ENCODE results near the gene DOCK9. TPM values are rescaled to one million over a fixed set of nuclear protein-coding genes. Genes with fewer than 3 reads are reported as not detected.

Gene DOCK9
- total RNA-seq, 2 experiments from 2014 or later: 57.2 to 59.0 TPM

DNA sequence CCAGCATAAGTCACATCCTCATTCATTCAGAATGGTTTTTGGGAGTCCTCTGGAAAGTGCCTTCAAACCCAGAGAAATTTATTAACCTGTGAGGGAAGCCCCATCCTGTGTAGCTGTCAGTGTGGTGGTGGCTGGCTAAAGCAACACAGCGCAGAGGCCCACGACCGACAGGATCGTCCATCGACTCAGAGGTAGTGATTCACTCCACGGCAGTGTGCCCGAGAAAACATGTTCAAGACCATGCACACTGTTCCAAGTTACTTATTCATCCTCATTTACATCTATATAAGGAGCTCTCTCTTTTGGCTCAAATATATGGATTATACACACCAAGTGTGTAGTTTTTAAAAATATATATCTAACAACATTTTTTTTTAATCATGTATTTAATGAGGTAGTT lies 129.1 kb downstream of the DOCK9 start:
- POLR2A ChIA-PET: interaction anchor here (0.6 kb wide), 1 partner anchor 850 kb away, joined by 3 read pairs; no protein-coding TSS in a partner anchor

GRCh38 chr13:98847780-98848179 lies 130.1 kb downstream of the DOCK9 start:
- Mint-ChIP-seq H3K4me1 (ENCODE audit: low read depth) (no peaks in the 10 kb centered on the region), H3K27me3 (no peaks in the 10 kb centered on the region), H3K4me3 (no peak overlapping the region), H3K9me3 (no peaks in the 10 kb centered on the region), H3K27ac (no peak overlapping the region), H3K36me3 (peaks cover 26% of the 10 kb centered on the region)
- intact Hi-C loops (cut with micrococcal nuclease): loop anchor here (10.0 kb wide), 1 partner anchor 993 kb away; no protein-coding TSS in a partner anchor
- no peak for DNase-seq
- ChIA-PET POLR2A (no interaction called here), CTCF (no interaction called here)

More for the DNA sequence above, 129.1 kb downstream of the DOCK9 start:
- no peak for DNase-seq
- peaks cover 26% of the 10 kb centered on the region for H3K36me3 Mint-ChIP-seq
- intact Hi-C loops (cut with micrococcal nuclease): loop anchor here (10.0 kb wide), 1 partner anchor 994 kb away; no protein-coding TSS in a partner anchor
- CTCF ChIA-PET: interaction anchor here (1.0 to 2.6 kb wide), 4 partner anchors 8 to 185 kb away, joined by 3 to 7 read pairs (median 4); no protein-coding TSS in a partner anchor
- H3K27me3 Mint-ChIP-seq: no peaks in the 10 kb centered on the region
- H3K4me3 Mint-ChIP-seq: no peak overlapping the region
- H3K4me1 Mint-ChIP-seq (ENCODE audit: low read depth): peaks cover 6% of the 10 kb centered on the region
- H3K9me3 Mint-ChIP-seq: no peaks in the 10 kb centered on the region
- no peak overlapping the region for H3K27ac Mint-ChIP-seq

GRCh38 chr13:98846986-98847385 lies 130.9 kb downstream of the DOCK9 start:
- POLR2A ChIA-PET: no interaction called here
- no peak overlapping the region for H3K4me3 Mint-ChIP-seq
- H3K27ac Mint-ChIP-seq: no peak overlapping the region
- no peak for DNase-seq
- H3K4me1 Mint-ChIP-seq (ENCODE audit: low read depth): no peaks in the 10 kb centered on the region
- no peaks in the 10 kb centered on the region for H3K27me3 Mint-ChIP-seq
- intact Hi-C loops (cut with micrococcal nuclease): loop anchor here (10.0 kb wide), 1 partner anchor 992 kb away; no protein-coding TSS in a partner anchor
- no peaks in the 10 kb centered on the region for H3K9me3 Mint-ChIP-seq
- peaks cover 21% of the 10 kb centered on the region for H3K36me3 Mint-ChIP-seq
- CTCF ChIA-PET: no interaction called here

GRCh38 chr13:98846521-98846920 lies 131.3 kb downstream of the DOCK9 start:
- DNase-seq: no peak
- intact Hi-C loops (cut with micrococcal nuclease): loop anchor here (10.0 kb wide), 1 partner anchor 992 kb away; no protein-coding TSS in a partner anchor
- ChIA-PET CTCF (no interaction called here), POLR2A (no interaction called here)
- Mint-ChIP-seq H3K27me3 (no peaks in the 10 kb centered on the region), H3K4me3 (no peak overlapping the region), H3K27ac (no peak overlapping the region), H3K4me1 (ENCODE audit: low read depth) (no peaks in the 10 kb centered on the region), H3K9me3 (no peaks in the 10 kb centered on the region), H3K36me3 (peaks cover 19% of the 10 kb centered on the region)

DNA sequence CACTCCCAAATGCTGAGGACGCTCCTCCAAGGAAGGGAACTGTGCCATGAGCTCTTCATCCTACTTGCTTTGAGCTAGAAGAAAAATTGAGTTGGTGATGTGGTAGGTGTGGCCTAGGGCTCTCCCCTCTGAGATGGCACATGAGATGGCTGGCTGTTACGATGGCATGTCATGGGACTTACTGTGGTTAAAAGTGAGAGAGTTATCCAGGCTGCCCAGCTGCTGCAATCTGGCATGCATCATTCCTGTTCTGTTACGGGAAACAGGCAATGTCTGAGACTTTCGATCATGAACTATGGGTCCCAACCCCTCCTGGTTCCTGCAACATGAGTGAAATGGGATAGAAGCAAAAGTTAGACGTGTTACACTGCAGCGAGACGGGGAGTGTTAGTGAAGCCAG lies 132.1 kb downstream of the DOCK9 start:
- POLR2A ChIA-PET: no interaction called here
- CTCF ChIA-PET: no interaction called here
- H3K27me3 Mint-ChIP-seq: no peaks in the 10 kb centered on the region
- no peaks in the 10 kb centered on the region for H3K4me1 Mint-ChIP-seq (ENCODE audit: low read depth)
- no peaks in the 10 kb centered on the region for H3K9me3 Mint-ChIP-seq
- no peak overlapping the region for H3K4me3 Mint-ChIP-seq
- intact Hi-C loops (cut with micrococcal nuclease): loop anchor here (10.0 kb wide), 1 partner anchor 991 kb away; no protein-coding TSS in a partner anchor
- DNase-seq: no peak
- H3K36me3 Mint-ChIP-seq: peaks cover 16% of the 10 kb centered on the region
- no peak overlapping the region for H3K27ac Mint-ChIP-seq

DNA sequence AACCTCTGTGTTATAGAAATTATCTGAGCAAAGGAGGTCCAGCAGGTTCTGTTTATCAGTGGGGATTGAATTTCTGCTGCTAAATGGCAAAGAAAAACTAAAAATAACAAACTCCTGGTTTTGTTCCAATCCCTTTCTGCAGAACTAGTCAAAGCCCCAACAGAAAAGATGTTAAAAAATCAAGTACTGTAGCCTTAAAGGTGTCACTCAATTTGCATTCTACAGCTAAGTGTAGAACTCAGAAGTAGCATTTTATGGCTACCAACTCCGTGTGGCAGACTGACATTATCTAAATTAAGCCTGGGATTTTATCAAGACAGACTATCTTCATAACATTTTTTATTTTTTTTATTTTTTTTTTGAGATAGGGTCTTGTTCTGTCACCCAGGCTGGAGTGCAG lies 133.8 kb downstream of the DOCK9 start:
- Mint-ChIP-seq H3K27ac (no peak overlapping the region), H3K27me3 (no peaks in the 10 kb centered on the region), H3K4me1 (ENCODE audit: low read depth) (no peaks in the 10 kb centered on the region), H3K4me3 (no peak overlapping the region), H3K9me3 (no peaks in the 10 kb centered on the region), H3K36me3 (peaks cover 17% of the 10 kb centered on the region)
- DNase-seq: no peak
- ChIA-PET CTCF (interaction anchor here (0.7 to 5.2 kb wide), 11 partner anchors 9 to 988 kb away, joined by 3 to 38 read pairs (median 6); no protein-coding TSS in a partner anchor), POLR2A (interaction anchor here (0.6 kb wide), 1 partner anchor 190 kb away, joined by 5 read pairs; no protein-coding TSS in a partner anchor)
- intact Hi-C loops (cut with micrococcal nuclease): loop anchor here (5.0 to 10.0 kb wide), 2 partner anchors 172 to 989 kb away; no protein-coding TSS in a partner anchor

GRCh38 chr13:98843482-98843877 lies 134.4 kb downstream of the DOCK9 start:
- intact Hi-C loops (cut with micrococcal nuclease): loop anchor here (5.0 to 10.0 kb wide), 2 partner anchors 171 to 989 kb away; no protein-coding TSS in a partner anchor
- POLR2A ChIA-PET: interaction anchor here (0.6 kb wide), 1 partner anchor 191 kb away, joined by 5 read pairs; no protein-coding TSS in a partner anchor

DNA sequence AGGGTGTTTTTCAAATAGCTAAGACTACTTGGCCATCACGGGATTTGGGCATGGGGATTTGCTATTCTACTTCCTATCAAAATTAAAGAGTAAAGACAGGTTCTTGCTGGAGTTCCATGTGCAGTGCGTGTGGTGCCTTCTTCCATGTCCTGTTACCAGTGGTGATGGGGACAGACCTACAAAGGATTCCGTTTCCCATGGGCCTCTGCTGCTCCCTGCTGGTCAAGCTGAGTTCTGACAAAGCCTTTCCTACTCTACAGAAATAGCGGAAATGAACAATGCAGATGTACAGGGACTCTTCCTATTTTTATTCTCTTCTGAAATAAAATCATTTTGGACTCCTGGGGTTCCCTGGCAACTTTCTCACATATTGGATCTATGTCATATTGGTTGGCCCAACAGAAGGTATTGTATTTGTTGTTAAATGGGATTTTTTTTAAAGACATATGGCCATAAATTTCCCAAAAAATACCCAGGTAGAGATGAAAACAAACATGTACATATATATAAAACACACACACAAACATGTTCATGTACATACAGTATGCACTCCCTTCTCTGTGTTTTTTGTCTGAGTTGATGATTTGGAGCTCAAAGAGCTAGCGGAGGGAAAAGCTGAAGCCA lies 134.9 kb downstream of the DOCK9 start:
- ChIA-PET CTCF (interaction anchor here (0.5 to 5.2 kb wide), 23 partner anchors 9 to 987 kb away, joined by 3 to 38 read pairs (median 4); no protein-coding TSS in a partner anchor), POLR2A (no interaction called here)
- H3K27me3 Mint-ChIP-seq: no peaks in the 10 kb centered on the region
- H3K9me3 Mint-ChIP-seq: no peaks in the 10 kb centered on the region
- peak; percentile 79 for DNase-seq
- intact Hi-C loops (cut with micrococcal nuclease): loop anchor here (5.0 to 10.0 kb wide), 2 partner anchors 171 to 988 kb away; no protein-coding TSS in a partner anchor
- H3K27ac Mint-ChIP-seq: no peak overlapping the region
- H3K4me3 Mint-ChIP-seq: no peak overlapping the region
- no peaks in the 10 kb centered on the region for H3K4me1 Mint-ChIP-seq (ENCODE audit: low read depth)
- H3K36me3 Mint-ChIP-seq: peaks cover 13% of the 10 kb centered on the region

More at GRCh38 chr13:98843482-98843877, 134.4 kb downstream of the DOCK9 start:
- Mint-ChIP-seq H3K36me3 (peaks cover 17% of the 10 kb centered on the region), H3K4me3 (no peak overlapping the region), H3K9me3 (no peaks in the 10 kb centered on the region), H3K27me3 (no peaks in the 10 kb centered on the region), H3K27ac (no peak overlapping the region), H3K4me1 (ENCODE audit: low read depth) (no peaks in the 10 kb centered on the region)
- CTCF ChIA-PET: interaction anchor here (0.6 to 5.2 kb wide), 23 partner anchors 9 to 987 kb away, joined by 3 to 38 read pairs (median 4); no protein-coding TSS in a partner anchor
- no peak for DNase-seq

DNA sequence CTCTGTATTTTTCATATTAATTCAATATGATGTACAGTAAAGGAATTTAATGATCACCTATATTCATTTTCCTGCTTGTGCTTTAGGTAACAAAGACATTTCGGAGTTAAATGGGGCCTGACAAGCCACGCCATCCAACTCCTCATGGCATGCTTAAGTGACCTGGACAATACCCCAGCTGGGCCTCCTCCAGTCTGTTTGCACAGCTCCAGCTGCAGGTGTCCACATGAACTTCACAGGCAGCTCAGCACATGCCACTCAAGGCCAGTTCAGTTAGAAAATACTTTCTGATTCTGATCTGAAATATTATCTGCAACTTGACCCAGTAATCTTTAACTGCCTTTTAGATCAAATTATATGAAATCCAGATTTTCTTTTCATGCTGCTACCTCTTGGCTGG lies 135.8 kb downstream of the DOCK9 start:
- ChIA-PET POLR2A (no interaction called here), CTCF (interaction anchor here (0.6 to 5.2 kb wide), 9 partner anchors 8 to 192 kb away, joined by 3 to 38 read pairs (median 5); no protein-coding TSS in a partner anchor)
- no peaks in the 10 kb centered on the region for H3K9me3 Mint-ChIP-seq
- peaks cover 10% of the 10 kb centered on the region for H3K36me3 Mint-ChIP-seq
- H3K4me1 Mint-ChIP-seq (ENCODE audit: low read depth): no peaks in the 10 kb centered on the region
- no peaks in the 10 kb centered on the region for H3K27me3 Mint-ChIP-seq
- intact Hi-C loops (cut with micrococcal nuclease): loop anchor here (5.0 to 10.0 kb wide), 2 partner anchors 170 to 987 kb away; no protein-coding TSS in a partner anchor
- no peak overlapping the region for H3K27ac Mint-ChIP-seq
- no peak for DNase-seq
- H3K4me3 Mint-ChIP-seq: no peak overlapping the region

GRCh38 chr13:98839856-98840769 lies 137.8 kb downstream of the DOCK9 start:
- peak; percentile 54 for DNase-seq
- no peaks in the 10 kb centered on the region for H3K27me3 Mint-ChIP-seq
- ChIA-PET CTCF (interaction anchor here (0.6 to 5.2 kb wide), 17 partner anchors 10 to 984 kb away, joined by 3 to 38 read pairs (median 3); no protein-coding TSS in a partner anchor), POLR2A (no interaction called here)
- H3K4me1 Mint-ChIP-seq (ENCODE audit: low read depth): no peaks in the 10 kb centered on the region
- H3K27ac Mint-ChIP-seq: no peak overlapping the region
- intact Hi-C loops (cut with micrococcal nuclease): loop anchor here (5.0 to 10.0 kb wide), 2 partner anchors 168 to 985 kb away; no protein-coding TSS in a partner anchor
- H3K36me3 Mint-ChIP-seq: peaks cover 12% of the 10 kb centered on the region
- no peak overlapping the region for H3K4me3 Mint-ChIP-seq
- no peaks in the 10 kb centered on the region for H3K9me3 Mint-ChIP-seq

- no peak for DNase-seq
- Mint-ChIP-seq H3K4me3 (no peak overlapping the region), H3K27ac (no peak overlapping the region), H3K4me1 (ENCODE audit: low read depth) (no peaks in the 10 kb centered on the region), H3K9me3 (no peaks in the 10 kb centered on the region), H3K27me3 (no peaks in the 10 kb centered on the region), H3K36me3 (peaks cover 11% of the 10 kb centered on the region)
- POLR2A ChIA-PET: no interaction called here
- intact Hi-C loops (cut with micrococcal nuclease): no loop called here
- CTCF ChIA-PET: interaction anchor here (1.2 kb wide), 1 partner anchor 10 kb away, joined by 3 read pairs; no protein-coding TSS in a partner anchor
Observed at GRCh38 chr13:98838776-98839175, 139.1 kb downstream of the DOCK9 start.
